HCT116 (cell line): Measurements from ENCODE around the gene CLTA. TPM values are rescaled to one million over a fixed set of nuclear protein-coding genes. Genes with fewer than 3 reads are reported as not detected.

Experiments
- ATAC-seq: fragments of 200-7000 bp; cut with Tn5 transposase; 2 replicates; pipeline ENCODE4 v1.9.1; 2020; ENCODE audit warnings: mild to moderate bottlenecking, moderate library complexity
- BruUV-seq: library from RNA; stranded (reverse); fragments of 400-500 nt; replicated peaks from 2 replicates; lab custom pipeline; 2021; lab: Mats Ljungman, UMichigan
- CTCF ChIA-PET: fragments of 300-600 bp; sonication (Branson Sonifier 250); formaldehyde crosslinking; loops from one replicate; lab custom pipeline; 2021; ENCODE audit warnings: antibody characterized with exemption; lab: Charles Lee
- POLR2A ChIA-PET: fragments of 300-600, 350-600 bp; sonication (Branson Sonifier 250); formaldehyde crosslinking; loops from one replicate; lab custom pipeline; 2021; ENCODE audit warnings: antibody characterized with exemption; lab: Charles Lee
- RAD21 ChIA-PET, 2 experiments: fragments of 300-600 bp; sonication (Branson Sonifier 250); formaldehyde crosslinking; loops; one replicate each; lab custom pipeline; 2023; ENCODE audit warnings: low total read pairs in 2 of 2; ENCODE audit not compliant: uncharacterized antibody in 2 of 2, unreplicated experiment in 2 of 2, low non-redundant PET in 1 of 2; lab: Charles Lee
- DNase-seq: peaks from one replicate; pipeline ENCODE4 v3.0.0-alpha.2; 2010; ENCODE audit warnings: low read depth, low spot score
- H2AFZ ChIP-seq: fragments of 200-600 bp; shearing (Covaris generic), sonication (generic); 2 replicates; pipeline ENCODE4 v1.6.1; 2017; ENCODE audit warnings: low read depth, mixed run types, mixed read lengths, antibody characterized with exemption, low read length; ENCODE audit not compliant: poor library complexity, severe bottlenecking
- H3K27ac ChIP-seq: 2 replicates; pipeline ENCODE4 v1.5.1; 2012; ENCODE audit warnings: low read depth, low read length
- H3K27me3 ChIP-seq: fragments of 200-600 bp; sonication (generic); 2 replicates; pipeline ENCODE4 v1.6.1; 2016; ENCODE audit warnings: mixed run types, low read length, mixed read lengths; ENCODE audit not compliant: insufficient read depth
- H3K36me3 ChIP-seq, 2 experiments: fragments of 200-500 bp in 1 of 2; fragments of 200-600 bp in 1 of 2; sonication (Bioruptor generic) in 1 of 2; sonication (generic) in 1 of 2; 2 replicates each; pipeline versions ENCODE4 v1.5.1 to v1.6.1; 2014 to 2016; ENCODE audit warnings: low read length in 2 of 2, inconsistent platforms in 1 of 2, mixed read lengths in 1 of 2, mixed run types in 1 of 2; ENCODE audit not compliant: insufficient read depth in 2 of 2, control insufficient read depth in 1 of 2
- H3K4me1 ChIP-seq, 2 experiments: fragments of 200-600 bp in 1 of 2; sonication (generic) in 1 of 2; 2 replicates each; pipeline versions ENCODE4 v1.5.1 to v1.6.1; 2012 to 2017; ENCODE audit warnings: low read length in 2 of 2, inconsistent platforms in 1 of 2, mild to moderate bottlenecking in 1 of 2, mixed read lengths in 1 of 2, mixed run types in 1 of 2, moderate library complexity in 1 of 2; ENCODE audit not compliant: insufficient read depth in 2 of 2, control insufficient read depth in 1 of 2
- H3K4me2 ChIP-seq: fragments of 200-600 bp; sonication (generic); 2 replicates; pipeline ENCODE4 v1.6.1; 2017; ENCODE audit warnings: mixed run types, low read length, mixed read lengths
- H3K4me3 ChIP-seq, 2 experiments: fragments of 200-600 bp in 1 of 2; sonication (generic) in 1 of 2; replicated peaks in 1 of 2; 2 replicates each; pipeline ENCODE4 v1.5.1; 2011 to 2016; ENCODE audit warnings: low read length in 2 of 2, control low read depth in 1 of 2, low read depth in 1 of 2, mild to moderate bottlenecking in 1 of 2, mixed read lengths in 1 of 2, mixed run types in 1 of 2
- H3K79me2 ChIP-seq: fragments of 200-600 bp; sonication (generic); 2 replicates; pipeline ENCODE4 v1.6.1; 2017; ENCODE audit warnings: mild to moderate bottlenecking, mixed run types, low read length, moderate library complexity, mixed read lengths; ENCODE audit not compliant: insufficient read depth
- H3K9ac ChIP-seq: fragments of 200-600 bp; sonication (generic); 2 replicates; pipeline ENCODE4 v1.6.1; 2016; ENCODE audit warnings: low read length, mixed read lengths
- H3K9me2 ChIP-seq: fragments of 200-600 bp; sonication (generic), shearing (Covaris generic); 2 replicates; pipeline ENCODE4 v1.6.1; 2017; ENCODE audit warnings: mixed run types, mild to moderate bottlenecking, moderate library complexity; ENCODE audit not compliant: insufficient read depth
- H3K9me3 ChIP-seq, 2 experiments: fragments of 200-500 bp in 1 of 2; fragments of 200-600 bp in 1 of 2; sonication (Bioruptor generic) in 1 of 2; sonication (generic) in 1 of 2; 2 replicates each; pipeline ENCODE4 v1.6.1; 2014 to 2017; ENCODE audit warnings: low read length in 2 of 2, mixed read lengths in 2 of 2, inconsistent platforms in 1 of 2, low read depth in 1 of 2, mild to moderate bottlenecking in 1 of 2, mixed run types in 1 of 2, moderate library complexity in 1 of 2; ENCODE audit not compliant: control insufficient read depth in 1 of 2, insufficient read depth in 1 of 2
- H4K20me1 ChIP-seq: fragments of 200-600 bp; sonication (generic), shearing (Covaris generic); 2 replicates; pipeline ENCODE4 v1.6.1; 2017; ENCODE audit warnings: mixed run types, mild to moderate bottlenecking, moderate library complexity; ENCODE audit not compliant: insufficient read depth
- EZH2 ChIP-seq: fragments of 200-600 bp; sonication (generic); IDR thresholded peaks from 2 replicates; pipeline ENCODE4 v1.6.1; 2017; ENCODE audit warnings: antibody characterized with exemption, mixed run types
- POLR2AphosphoS5 ChIP-seq: IDR thresholded peaks from 2 replicates; pipeline ENCODE4 v1.6.1; 2011; ENCODE audit warnings: mild to moderate bottlenecking, low read depth, low read length, moderate library complexity
- REST ChIP-seq: IDR thresholded peaks from 2 replicates; pipeline ENCODE4 v1.6.1; 2012; ENCODE audit warnings: low read depth
- SIN3A ChIP-seq: IDR thresholded peaks from 2 replicates; pipeline ENCODE4 v1.6.1; 2012; ENCODE audit warnings: low read depth
- SRF ChIP-seq: IDR thresholded peaks from 2 replicates; pipeline ENCODE4 v1.6.1; 2012; ENCODE audit warnings: low read depth
- ZFX ChIP-seq: fragments of 450-650 bp; IDR thresholded peaks from 2 replicates; pipeline ENCODE4 v1.6.1; 2017
- intact Hi-C: fragments of 100-400 bp; cut with micrococcal nuclease; formaldehyde crosslinking; loops from 2 replicates; pipeline ENCODE4 v1.10.0; 2022
- total RNA-seq: library from RNA; stranded (reverse); gene quantifications from one replicate; pipeline ENCODE4 v1.2.1, GENCODE V29; 2021; ENCODE audit not compliant: unreplicated experiment

The CLTA gene
- total RNA-seq, 1 experiment from 2014 or later = 152 TPM

DNA sequence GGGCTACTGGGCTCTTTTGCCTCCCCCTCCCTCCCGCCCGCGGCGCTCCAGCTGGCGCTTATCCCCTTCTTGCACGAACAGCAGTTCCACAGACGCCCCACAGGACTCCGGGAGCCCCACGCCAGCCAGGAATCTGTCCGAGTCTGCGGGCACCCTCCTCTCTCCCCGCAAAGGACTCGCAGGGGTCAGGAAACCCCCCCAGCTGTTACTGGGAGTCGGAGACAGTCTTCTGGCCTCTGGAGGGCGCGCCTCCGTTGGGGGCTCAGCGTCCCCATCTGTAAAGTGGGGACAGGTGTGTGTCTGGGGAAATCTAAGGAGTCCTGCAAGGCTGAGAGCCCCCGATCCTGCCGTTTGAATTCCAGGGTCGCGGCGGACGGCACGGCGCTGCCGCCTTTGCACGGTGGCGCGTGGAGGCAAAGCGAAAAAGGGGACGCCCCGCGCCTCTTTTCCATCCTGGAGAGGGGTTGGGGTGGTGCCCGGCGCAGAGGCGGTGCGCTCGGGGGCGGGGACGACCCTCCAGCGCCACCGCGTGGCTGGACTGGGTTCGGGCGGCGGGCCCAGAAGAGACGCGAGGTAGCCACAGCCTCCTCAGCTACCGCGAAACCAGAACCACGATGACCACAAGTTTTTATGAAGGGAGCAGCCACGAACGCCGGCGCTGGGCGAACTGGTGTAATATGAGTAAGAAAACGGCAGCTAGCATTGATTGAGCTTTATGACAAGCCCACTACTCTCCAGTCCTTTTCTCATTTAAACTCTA lies 24.4 kb upstream of the CLTA start (continued):
- no peak for TF ChIP-seq REST
- TF ChIP-seq ZFX = no peak
- TF ChIP-seq SIN3A = no peak
- TF ChIP-seq SRF = no peak
- no peak for TF ChIP-seq POLR2AphosphoS5

- Histone ChIP-seq H4K20me1 (no peaks in the 10 kb centered on the region), H3K36me3 (no peaks in the 10 kb centered on the region), H3K9me3 (no peaks in the 10 kb centered on the region), H3K9ac (no peak within 1 kb of the TSS), H3K27ac (no peak within 1 kb of the TSS), H2AFZ (no peak within 1 kb of the TSS), H3K27me3 (no peaks in the 10 kb centered on the region), H3K4me3 (no peak within 1 kb of the TSS), H3K79me2 (no peaks in the 10 kb centered on the region), H3K9me2 (no peaks in the 10 kb centered on the region), H3K4me2 (no peak within 1 kb of the TSS), H3K4me1 (peaks cover 0 to 8% of the 10 kb centered on the region in 2 experiments; a peak in 1 of 4 replicates)
- intact Hi-C loops = loop anchor here (5.0 kb wide), 1 partner anchor 212 kb away; the partner anchor contains the start of gene OR2S2
- POLR2A ChIA-PET = no interaction called here
- RAD21 ChIA-PET = no interaction called here
- TF ChIP-seq EZH2 = no peak
- ATAC-seq (no peak), DNase-seq (no peak)
- no TSS peak for BruUV-seq
- CTCF ChIA-PET = interaction anchor here (2.9 kb wide), 1 partner anchor 21 kb away, joined by 11 read pairs; the partner anchor contains the start of gene CLTA
Observed at GRCh38 chr9:36169166-36169565, 21.6 kb upstream of the CLTA start, which contains the start of gene CCIN. Gene CCIN, plus strand, starts transcription at chr9:36169388. Its CDS starts 115 bp downstream, at chr9:36169503.
